Suprapubic skin (tissue), 4 donors: ENCODE results near the gene LRMDA.

Experiments
- EP300 ChIP-seq: sonication (generic); formaldehyde crosslinking; IDR thresholded peaks from one replicate; pipeline ENCODE4 v1.6.1; 2017; ENCODE audit warnings: antibody characterized with exemption
- POLR2AphosphoS5 ChIP-seq, 3 donors: sonication (generic); formaldehyde crosslinking; IDR thresholded peaks; one replicate each; pipeline ENCODE4 v1.6.1; 2017; ENCODE audit warnings: antibody characterized with exemption in 3 of 3
- TF ChIP-seq, protein P1 (sequence below), 2 donors: fragments of 200-600 bp in 1 of 2; fragments of 450-650 bp in 1 of 2; sonication (generic) in 1 of 2; IDR thresholded peaks; one replicate each; pipeline ENCODE4 v1.5.1; 2016 to 2019; ENCODE audit warnings: antibody characterized with exemption in 2 of 2, mild to moderate bottlenecking in 1 of 2, moderate library complexity in 1 of 2

- TF ChIP-seq, protein P1, sequence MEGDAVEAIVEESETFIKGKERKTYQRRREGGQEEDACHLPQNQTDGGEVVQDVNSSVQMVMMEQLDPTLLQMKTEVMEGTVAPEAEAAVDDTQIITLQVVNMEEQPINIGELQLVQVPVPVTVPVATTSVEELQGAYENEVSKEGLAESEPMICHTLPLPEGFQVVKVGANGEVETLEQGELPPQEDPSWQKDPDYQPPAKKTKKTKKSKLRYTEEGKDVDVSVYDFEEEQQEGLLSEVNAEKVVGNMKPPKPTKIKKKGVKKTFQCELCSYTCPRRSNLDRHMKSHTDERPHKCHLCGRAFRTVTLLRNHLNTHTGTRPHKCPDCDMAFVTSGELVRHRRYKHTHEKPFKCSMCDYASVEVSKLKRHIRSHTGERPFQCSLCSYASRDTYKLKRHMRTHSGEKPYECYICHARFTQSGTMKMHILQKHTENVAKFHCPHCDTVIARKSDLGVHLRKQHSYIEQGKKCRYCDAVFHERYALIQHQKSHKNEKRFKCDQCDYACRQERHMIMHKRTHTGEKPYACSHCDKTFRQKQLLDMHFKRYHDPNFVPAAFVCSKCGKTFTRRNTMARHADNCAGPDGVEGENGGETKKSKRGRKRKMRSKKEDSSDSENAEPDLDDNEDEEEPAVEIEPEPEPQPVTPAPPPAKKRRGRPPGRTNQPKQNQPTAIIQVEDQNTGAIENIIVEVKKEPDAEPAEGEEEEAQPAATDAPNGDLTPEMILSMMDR (IDR thresholded peaks at IDR 0.05): no peak
- no peak for TF ChIP-seq POLR2AphosphoS5 (IDR thresholded peaks at IDR 0.05)
- TF ChIP-seq EP300: no peak
Measured at GRCh38 chr10:76176166-76176550, 744.7 kb downstream of the LRMDA start.
